GM12874 (cell line): Measurements from ENCODE around the gene RREB1.
A peak's percentile ranks its signal among the peaks of the same experiment; 100 is the strongest.

Source experiments
- TF ChIP-seq, protein P1 (sequence below): IDR thresholded peaks from 2 replicates; pipeline ENCODE4 v1.5.1; 2011; ENCODE audit warnings: low read depth, mild to moderate bottlenecking, control low read depth, low read length, moderate library complexity; ENCODE audit not compliant: insufficient read depth

The RREB1 gene

DNA sequence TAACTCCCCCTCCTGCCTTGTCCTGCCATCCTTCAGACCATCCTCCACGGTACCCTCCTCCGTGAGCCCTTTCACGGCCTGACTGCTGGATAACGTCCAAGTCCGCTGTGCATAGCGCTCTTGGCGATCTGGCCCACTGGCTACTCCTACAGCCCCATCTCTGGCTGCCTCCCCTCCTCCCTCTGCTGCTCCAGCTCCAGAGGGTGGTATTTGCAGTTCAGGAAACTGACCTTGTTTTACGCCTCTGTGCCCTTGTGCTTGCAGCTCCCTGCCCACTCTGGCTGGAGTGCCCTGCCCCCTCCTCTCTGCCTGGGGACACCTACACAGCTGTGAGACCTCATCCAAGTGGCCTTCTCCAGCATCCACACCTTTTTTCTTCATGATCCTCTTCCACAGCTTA is 6.5 kb upstream of the RREB1 start:
- TF ChIP-seq, protein P1, sequence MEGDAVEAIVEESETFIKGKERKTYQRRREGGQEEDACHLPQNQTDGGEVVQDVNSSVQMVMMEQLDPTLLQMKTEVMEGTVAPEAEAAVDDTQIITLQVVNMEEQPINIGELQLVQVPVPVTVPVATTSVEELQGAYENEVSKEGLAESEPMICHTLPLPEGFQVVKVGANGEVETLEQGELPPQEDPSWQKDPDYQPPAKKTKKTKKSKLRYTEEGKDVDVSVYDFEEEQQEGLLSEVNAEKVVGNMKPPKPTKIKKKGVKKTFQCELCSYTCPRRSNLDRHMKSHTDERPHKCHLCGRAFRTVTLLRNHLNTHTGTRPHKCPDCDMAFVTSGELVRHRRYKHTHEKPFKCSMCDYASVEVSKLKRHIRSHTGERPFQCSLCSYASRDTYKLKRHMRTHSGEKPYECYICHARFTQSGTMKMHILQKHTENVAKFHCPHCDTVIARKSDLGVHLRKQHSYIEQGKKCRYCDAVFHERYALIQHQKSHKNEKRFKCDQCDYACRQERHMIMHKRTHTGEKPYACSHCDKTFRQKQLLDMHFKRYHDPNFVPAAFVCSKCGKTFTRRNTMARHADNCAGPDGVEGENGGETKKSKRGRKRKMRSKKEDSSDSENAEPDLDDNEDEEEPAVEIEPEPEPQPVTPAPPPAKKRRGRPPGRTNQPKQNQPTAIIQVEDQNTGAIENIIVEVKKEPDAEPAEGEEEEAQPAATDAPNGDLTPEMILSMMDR, result no peak

DNA sequence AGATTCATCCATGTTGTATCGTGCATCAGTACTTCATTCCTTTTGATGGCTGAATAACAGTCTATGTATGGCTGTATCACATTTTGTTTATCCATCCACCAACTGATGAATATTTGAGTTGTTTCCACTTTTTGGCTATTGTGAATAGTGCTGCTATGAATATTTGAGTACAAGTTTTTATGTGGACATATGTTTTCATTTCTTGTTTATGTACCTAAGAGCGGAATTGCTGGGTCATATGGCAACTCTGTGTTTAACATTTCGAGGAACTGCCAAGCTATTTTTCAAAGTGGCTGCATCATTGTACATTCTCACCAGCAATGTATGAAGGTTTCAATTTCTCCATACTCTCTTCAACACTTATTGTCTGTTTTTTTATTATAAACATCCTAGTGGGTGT is 3.0 kb upstream of the RREB1 start:
- TF ChIP-seq, protein P1, result no peak

DNA sequence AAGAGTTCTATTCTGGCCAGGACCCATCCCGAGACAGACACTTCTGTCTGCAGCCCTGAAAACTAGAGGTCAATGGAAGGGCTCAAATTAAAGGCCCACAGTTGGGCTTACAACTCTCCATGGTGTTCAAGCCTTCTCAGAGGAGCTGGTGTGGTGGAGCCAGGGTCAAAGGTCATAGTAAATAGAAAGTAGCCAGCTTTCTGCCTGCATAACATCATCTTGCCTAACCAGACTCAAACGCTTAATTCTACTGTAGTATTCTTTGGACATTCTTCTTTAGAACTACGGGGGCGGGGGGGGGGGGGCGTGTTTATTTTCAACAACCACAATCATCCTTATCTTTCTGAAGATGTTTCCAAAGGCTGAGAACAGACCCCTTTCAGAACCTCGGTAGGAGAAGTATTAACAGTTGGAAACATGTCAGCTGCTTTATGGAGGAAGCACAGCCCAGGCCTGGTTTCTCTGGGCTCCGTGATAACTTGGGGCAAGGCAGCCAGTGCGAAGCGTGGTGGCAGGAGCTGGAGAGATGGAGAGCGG is 1.5 kb upstream of the RREB1 start:
- TF ChIP-seq, protein P1, result no peak

DNA sequence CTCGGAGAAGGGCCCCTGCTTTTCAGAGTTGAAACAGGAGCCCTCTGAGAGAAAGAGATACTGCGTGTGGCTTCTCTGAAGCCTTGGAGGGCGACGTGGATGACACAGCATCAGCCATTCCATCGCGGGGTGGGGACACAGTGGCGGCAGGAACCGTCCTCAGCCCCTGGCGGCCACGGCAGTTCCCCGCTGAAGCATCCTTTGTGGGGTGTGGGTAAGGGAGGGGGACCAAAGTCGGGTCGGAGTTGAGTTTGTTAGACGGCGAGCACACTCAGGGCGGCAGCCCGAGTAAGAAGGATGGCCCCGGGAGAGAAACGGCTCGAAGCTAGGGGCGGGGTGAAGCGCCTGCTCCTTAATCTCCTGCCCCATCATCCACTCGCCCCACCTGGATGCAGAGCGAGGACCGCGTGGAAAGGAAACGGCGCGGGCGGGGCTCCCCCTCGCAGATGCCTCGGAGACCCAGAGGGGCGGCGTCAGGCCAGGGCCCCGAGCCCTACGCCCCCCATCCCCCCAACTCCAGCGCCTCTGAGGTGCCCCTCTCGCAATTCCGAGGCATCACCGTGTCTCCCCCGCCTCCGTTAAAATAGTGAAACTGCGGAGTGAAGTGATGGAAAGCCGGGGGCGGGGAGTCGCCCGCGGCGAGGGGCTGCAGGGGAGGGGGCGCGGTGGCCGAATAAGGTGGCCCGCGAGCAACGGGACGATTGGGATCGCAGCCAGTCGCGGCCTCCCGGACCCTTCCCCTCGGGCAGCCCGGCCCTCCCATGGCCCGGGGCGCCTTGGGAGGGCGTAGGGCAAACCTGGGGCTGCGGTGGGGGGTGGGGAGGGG is 796 bp upstream of the RREB1 start:
- TF ChIP-seq, protein P1, result peak; percentile 54

DNA sequence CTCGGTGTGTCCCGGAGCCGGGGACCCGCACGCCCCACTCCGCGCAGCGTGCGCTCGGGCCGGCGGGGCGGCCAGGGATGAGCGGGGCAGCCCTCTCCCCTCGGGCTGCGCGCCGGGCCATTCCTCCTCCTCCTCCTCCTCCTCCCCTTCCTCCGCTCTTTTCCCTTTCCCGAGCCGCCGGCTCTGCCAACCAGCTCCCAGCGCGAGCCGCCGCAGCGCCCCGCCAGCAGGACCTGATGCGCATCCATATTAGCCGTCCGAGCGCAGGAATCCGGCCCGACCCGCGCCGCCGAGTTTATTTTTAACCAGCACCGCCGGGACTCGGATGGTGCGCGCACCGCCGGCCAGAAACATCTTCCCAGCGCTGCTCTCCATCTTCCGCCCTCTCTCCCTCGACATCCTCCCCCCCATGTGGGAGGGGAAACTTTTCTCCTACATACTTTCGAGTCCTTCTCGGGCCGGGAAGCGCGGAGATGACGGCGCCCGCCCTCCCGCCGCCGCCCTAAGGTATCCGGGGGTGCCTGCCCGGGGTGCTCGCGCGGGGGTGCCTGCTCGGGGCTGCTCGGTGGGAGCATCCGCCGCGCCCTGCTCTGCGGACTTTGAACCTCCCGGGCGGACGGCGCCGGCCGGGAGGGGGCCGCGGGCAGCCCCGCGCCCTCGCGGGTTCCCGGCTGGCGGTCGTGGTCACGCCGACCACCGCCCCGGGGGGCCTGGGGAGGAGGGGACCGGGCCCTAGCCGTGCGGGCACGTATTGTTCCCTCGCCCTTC is 619 bp downstream of the RREB1 start:
- TF ChIP-seq, protein P1, result no peak

DNA sequence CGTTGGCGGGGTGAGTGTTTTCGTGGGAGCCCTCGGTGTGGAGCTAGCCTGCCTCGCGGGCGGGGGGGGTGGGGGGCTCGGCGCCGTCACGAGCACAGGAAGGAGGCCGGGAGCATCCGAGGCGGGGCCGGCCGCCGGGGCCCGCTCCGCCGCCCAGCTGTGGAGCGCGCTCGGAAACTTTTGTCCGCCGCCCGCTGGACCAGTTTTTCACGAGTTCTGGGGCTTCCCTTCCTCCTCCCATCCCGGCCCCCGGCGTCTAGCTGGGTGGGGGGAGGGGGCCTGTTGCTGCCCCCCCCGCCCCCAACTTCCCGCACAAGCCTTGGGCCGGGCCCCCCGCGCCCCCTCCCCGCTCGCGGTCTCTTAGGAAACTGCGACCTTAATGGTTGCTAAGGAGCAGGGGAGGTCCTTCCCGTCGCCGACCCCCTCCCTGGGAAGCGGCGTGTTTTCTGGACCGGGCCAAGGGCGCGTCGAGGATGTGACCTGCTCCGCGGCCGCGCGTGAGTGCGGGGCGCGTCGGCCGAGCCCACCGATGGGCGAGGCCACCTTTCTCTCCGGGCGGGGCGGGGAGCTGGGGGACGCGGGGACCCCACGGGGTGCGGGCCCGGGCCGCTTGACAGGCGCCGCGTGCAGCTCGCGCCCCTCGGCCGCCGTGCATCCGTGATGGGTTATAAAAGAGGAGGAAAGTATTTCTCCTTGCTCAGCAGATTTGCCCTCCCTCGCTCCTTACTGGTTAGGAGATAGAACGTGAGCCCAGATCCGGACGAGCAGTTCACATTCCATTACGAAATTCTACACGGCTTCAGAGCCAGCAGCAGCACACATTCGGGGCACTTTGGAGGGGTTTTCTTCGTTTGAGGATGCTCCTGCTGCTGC is 1.4 kb downstream of the RREB1 start:
- TF ChIP-seq, protein P1, result no peak
